ENCODE results near the gene SPCS2. TPM values are rescaled to one million over a fixed set of nuclear protein-coding genes. Genes with fewer than 3 reads are reported as not detected.

SPCS2 gene
- total and polyA plus RNA-seq, 2 donors (not counting 3 experiments of a cell fraction or from before 2014, with no cell fraction given) = 88.9 to 140 TPM

DNA sequence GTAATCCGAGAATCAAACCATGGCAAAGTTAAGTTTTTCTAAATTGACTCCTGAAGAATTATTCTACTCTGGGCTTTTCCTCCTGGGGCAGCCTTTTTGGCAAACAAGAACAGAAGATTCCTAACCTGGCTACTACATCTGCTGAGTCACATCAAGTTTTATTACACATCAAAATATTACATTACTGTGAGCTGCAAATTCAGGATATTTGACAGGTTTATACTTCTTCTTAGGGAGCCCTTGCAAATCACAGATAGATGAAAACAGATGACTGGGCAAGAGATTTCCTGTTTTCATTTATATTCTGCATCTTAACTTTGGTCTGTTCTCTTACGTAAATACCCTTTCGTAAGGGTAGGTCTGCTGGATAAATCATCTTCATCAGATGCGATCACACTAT is 23.8 kb upstream of the SPCS2 start:
- Histone ChIP-seq H2AFZ (ENCODE audit: low read depth, low read length) (no peak overlapping the region), H3K27ac (ENCODE audit: insufficient read depth, low read depth, low read length) (no peak overlapping the region), H3K36me3 (ENCODE audit: control insufficient read depth in 2 of 2, extremely low read depth in 1 of 2, insufficient read depth in 2 of 2, low read length in 2 of 2) (peaks cover 0 to 2% of the 10 kb centered on the region in 2 experiments), H3K9me3 (replicated peaks; ENCODE audit: control insufficient read depth, insufficient read depth, low read length) (no peaks in the 10 kb centered on the region), H3K9ac (replicated peaks; ENCODE audit: extremely low read depth, insufficient read depth, low read length) (no peak overlapping the region), H3K79me2 (ENCODE audit: control insufficient read depth, insufficient read depth, low read length) (no peaks in the 10 kb centered on the region), H3K27me3 (ENCODE audit: control insufficient read depth in 2 of 2, insufficient read depth in 2 of 2, low read length in 2 of 2) (no peaks in the 10 kb centered on the region), H3K4me1 (ENCODE audit: control insufficient read depth, extremely low read depth, insufficient read depth, low read length) (peaks cover 11% of the 10 kb centered on the region), H3K9me1 (replicated peaks; ENCODE audit: control insufficient read depth, extremely low read depth, insufficient read depth, low read length) (no peaks in the 10 kb centered on the region), H3K4me3 (replicated peaks in 1 of 3; ENCODE audit: insufficient read depth in 1 of 3, low read depth in 1 of 3, low read length in 3 of 3) (no peak overlapping the region), H4K20me1 (replicated peaks; ENCODE audit: control insufficient read depth, extremely low read depth, insufficient read depth, low read length) (no peaks in the 10 kb centered on the region), H3K4me2 (ENCODE audit: insufficient read depth, low read length) (no peak overlapping the region)
- BruUV-seq (replicated peaks) = no TSS peak
- FAIRE-seq (no peak), DNase-seq (ENCODE audit: low read depth, low spot score) (no peak)
- CTCF ChIA-PET = interaction anchor here (0.6 to 3.5 kb wide), 8 partner anchors 17 to 323 kb away, joined by 3 to 14 read pairs (median 4); no protein-coding TSS in a partner anchor
- dilution Hi-C loops (cut with MboI; ENCODE audit: extremely low pct_ligation_motif_present, low sequenced_read_pairs) (no loop called here), intact Hi-C loops (cut with micrococcal nuclease) (no loop called here)
- TF ChIP-seq, protein P1, sequence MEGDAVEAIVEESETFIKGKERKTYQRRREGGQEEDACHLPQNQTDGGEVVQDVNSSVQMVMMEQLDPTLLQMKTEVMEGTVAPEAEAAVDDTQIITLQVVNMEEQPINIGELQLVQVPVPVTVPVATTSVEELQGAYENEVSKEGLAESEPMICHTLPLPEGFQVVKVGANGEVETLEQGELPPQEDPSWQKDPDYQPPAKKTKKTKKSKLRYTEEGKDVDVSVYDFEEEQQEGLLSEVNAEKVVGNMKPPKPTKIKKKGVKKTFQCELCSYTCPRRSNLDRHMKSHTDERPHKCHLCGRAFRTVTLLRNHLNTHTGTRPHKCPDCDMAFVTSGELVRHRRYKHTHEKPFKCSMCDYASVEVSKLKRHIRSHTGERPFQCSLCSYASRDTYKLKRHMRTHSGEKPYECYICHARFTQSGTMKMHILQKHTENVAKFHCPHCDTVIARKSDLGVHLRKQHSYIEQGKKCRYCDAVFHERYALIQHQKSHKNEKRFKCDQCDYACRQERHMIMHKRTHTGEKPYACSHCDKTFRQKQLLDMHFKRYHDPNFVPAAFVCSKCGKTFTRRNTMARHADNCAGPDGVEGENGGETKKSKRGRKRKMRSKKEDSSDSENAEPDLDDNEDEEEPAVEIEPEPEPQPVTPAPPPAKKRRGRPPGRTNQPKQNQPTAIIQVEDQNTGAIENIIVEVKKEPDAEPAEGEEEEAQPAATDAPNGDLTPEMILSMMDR (IDR thresholded peaks at IDR 0.05; ENCODE audit: extremely low read depth in 1 of 2, insufficient read depth in 1 of 2, low read depth in 1 of 2, low read length in 2 of 2) = no peak
- TF ChIP-seq FOS (IDR thresholded peaks at IDR 0.05; ENCODE audit: borderline replicate concordance, insufficient read depth, low read length) (no peak), JUN (IDR thresholded peaks at IDR 0.05; ENCODE audit: borderline replicate concordance, insufficient read depth, insufficient read length, low read depth) (no peak), EZH2 (IDR thresholded peaks at IDR 0.05; ENCODE audit: borderline replicate concordance, low read depth, low read length, severe bottlenecking) (no peak), GATA2 (IDR thresholded peaks at IDR 0.05; ENCODE audit: insufficient read depth, insufficient read length, low read depth, low read length) (no peak), MYC (IDR thresholded peaks at IDR 0.05; ENCODE audit: low read depth, low read length) (no peak), POLR2AphosphoS5 (IDR thresholded peaks at IDR 0.05; ENCODE audit: insufficient read depth, low read depth, low read length) (no peak), POLR2A (IDR thresholded peaks at IDR 0.05; ENCODE audit: low read depth, low read length) (no peak)
- TF ChIP-seq, protein P2, sequence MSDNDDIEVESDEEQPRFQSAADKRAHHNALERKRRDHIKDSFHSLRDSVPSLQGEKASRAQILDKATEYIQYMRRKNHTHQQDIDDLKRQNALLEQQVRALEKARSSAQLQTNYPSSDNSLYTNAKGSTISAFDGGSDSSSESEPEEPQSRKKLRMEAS (IDR thresholded peaks at IDR 0.05; ENCODE audit: insufficient read depth, insufficient read length) = no peak
- POLR2A ChIA-PET = no interaction called here
